Endothelial cell of umbilical vein (primary cell): Measurements from ENCODE around the gene GET4. TPM values are rescaled to one million over a fixed set of nuclear protein-coding genes. Genes with fewer than 3 reads are reported as not detected.

Experiments used
- Bru-seq: library from RNA; stranded (reverse); fragments of 400-500 nt; gene quantifications from one replicate; lab custom pipeline; 2021; lab: Mats Ljungman, UMichigan
- BruChase-seq, 2 experiments: library from RNA; stranded (reverse); fragments of 400-500 nt; gene quantifications; one replicate each; lab custom pipeline; 2021; lab: Mats Ljungman, UMichigan
- BruUV-seq: library from RNA; stranded (reverse); fragments of 400-500 nt; replicated peaks from 2 replicates; lab custom pipeline; 2021; lab: Mats Ljungman, UMichigan
- CTCF ChIA-PET: fragments of 300-600, 350-600 bp; sonication (Branson Sonifier 250); formaldehyde crosslinking; loops from one replicate; lab custom pipeline; 2021; ENCODE audit warnings: antibody characterized with exemption, inconsistent platforms; lab: Charles Lee
- POLR2A ChIA-PET: fragments of 300-600, 350-600 bp; sonication (Branson Sonifier 250); formaldehyde crosslinking; loops from one replicate; lab custom pipeline; 2021; ENCODE audit warnings: antibody characterized with exemption, inconsistent platforms; lab: Charles Lee
- DNase-seq: peaks from one replicate; pipeline ENCODE4 v3.0.0-alpha.2; 2011; ENCODE audit warnings: low read depth, low spot score
- FAIRE-seq: peaks from 2 replicates; lab custom pipeline; 2011; peaks lifted over from hg19 to GRCh38; lab: Jason Lieb, UNC
- H2AFZ ChIP-seq: 2 replicates; pipeline ENCODE4 v1.6.0; 2012; ENCODE audit warnings: low read depth, low read length, control low read depth, inconsistent platforms
- H3K27ac ChIP-seq: 2 replicates; pipeline ENCODE4 v1.5.1; 2011; ENCODE audit warnings: low read depth, mild to moderate bottlenecking, control low read depth, low read length, moderate library complexity; ENCODE audit not compliant: insufficient read depth
- H3K27me3 ChIP-seq, 2 experiments: 2 replicates each; pipeline versions ENCODE4 v1.6.0 to v1.6.1; 2011; ENCODE audit warnings: low read length in 2 of 2, mixed read lengths in 1 of 2; ENCODE audit not compliant: control insufficient read depth in 2 of 2, insufficient read depth in 2 of 2
- H3K36me3 ChIP-seq, 2 experiments: 2 replicates in 1 of 2; 3 replicates in 1 of 2; pipeline ENCODE4 v1.5.1; 2011; ENCODE audit warnings: low read length in 2 of 2, mild to moderate bottlenecking in 1 of 2, moderate library complexity in 1 of 2; ENCODE audit not compliant: control insufficient read depth in 2 of 2, insufficient read depth in 2 of 2; ENCODE audit errors: extremely low read depth in 1 of 2
- H3K4me1 ChIP-seq: 3 replicates; pipeline ENCODE4 v1.5.1; 2011; ENCODE audit warnings: mild to moderate bottlenecking, low read length; ENCODE audit not compliant: control insufficient read depth, insufficient read depth; ENCODE audit errors: extremely low read depth
- H3K4me2 ChIP-seq: 2 replicates; pipeline ENCODE4 v1.6.1; 2011; ENCODE audit warnings: low read length, control low read depth, mixed read lengths; ENCODE audit not compliant: insufficient read depth
- H3K4me3 ChIP-seq, 3 experiments: fragments of 200-600 bp in 1 of 3; sonication (generic), shearing (Covaris generic) in 1 of 3; replicated peaks in 1 of 3; 2 replicates each; pipeline ENCODE4 v1.5.1; 2011 to 2016; ENCODE audit warnings: control low read depth in 3 of 3, low read length in 3 of 3, mild to moderate bottlenecking in 2 of 3, inconsistent platforms in 1 of 3, low read depth in 1 of 3, moderate library complexity in 1 of 3; ENCODE audit not compliant: insufficient read depth in 1 of 3
- H3K79me2 ChIP-seq: 2 replicates; pipeline ENCODE4 v1.6.0; 2012; ENCODE audit warnings: low read length, inconsistent platforms; ENCODE audit not compliant: control insufficient read depth, insufficient read depth
- H3K9ac ChIP-seq: replicated peaks from 2 replicates; pipeline ENCODE3; 2011; ENCODE audit warnings: low read length, control low read depth; ENCODE audit not compliant: insufficient read depth; ENCODE audit errors: extremely low read depth
- H3K9me1 ChIP-seq: replicated peaks from 3 replicates; pipeline ENCODE4 v1.6.0; 2011; ENCODE audit warnings: mild to moderate bottlenecking, low read length; ENCODE audit not compliant: control insufficient read depth, insufficient read depth; ENCODE audit errors: extremely low read depth
- H3K9me3 ChIP-seq: replicated peaks from 2 replicates; pipeline ENCODE4 v1.5.1; 2012; ENCODE audit warnings: low read length, inconsistent platforms; ENCODE audit not compliant: control insufficient read depth, insufficient read depth
- H4K20me1 ChIP-seq: replicated peaks from 2 replicates; pipeline ENCODE3; 2011; ENCODE audit warnings: mild to moderate bottlenecking, low read length; ENCODE audit not compliant: control insufficient read depth, insufficient read depth; ENCODE audit errors: extremely low read depth
- CTCF ChIP-seq, 2 donors: IDR thresholded peaks; 1 replicate in 1 of 2; 2 replicates in 1 of 2; pipeline ENCODE4 v1.5.1; 2011; ENCODE audit warnings: low read length in 2 of 2, mild to moderate bottlenecking in 2 of 2, moderate library complexity in 2 of 2, control low read depth in 1 of 2, inconsistent platforms in 1 of 2, low read depth in 1 of 2; ENCODE audit not compliant: insufficient read depth in 1 of 2; ENCODE audit errors: extremely low read depth in 1 of 2
- EZH2 ChIP-seq: IDR thresholded peaks from 2 replicates; pipeline ENCODE4 v1.6.1; 2012; ENCODE audit warnings: borderline replicate concordance, low read depth, mild to moderate bottlenecking, moderate library complexity, low read length, inconsistent platforms; ENCODE audit not compliant: severe bottlenecking
- FOS ChIP-seq: IDR thresholded peaks from 2 replicates; pipeline ENCODE4 v1.6.1; 2011; ENCODE audit warnings: mild to moderate bottlenecking, low read length, moderate library complexity, borderline replicate concordance; ENCODE audit not compliant: insufficient read depth
- GATA2 ChIP-seq: IDR thresholded peaks from 2 replicates; pipeline ENCODE4 v1.7.0; 2011; ENCODE audit warnings: low read depth, mild to moderate bottlenecking, moderate library complexity, mixed read lengths, low read length; ENCODE audit not compliant: insufficient read length, insufficient read depth
- JUN ChIP-seq: IDR thresholded peaks from 2 replicates; pipeline ENCODE4 v1.6.1; 2011; ENCODE audit warnings: borderline replicate concordance, low read depth; ENCODE audit not compliant: insufficient read length, insufficient read depth
- MAX ChIP-seq: IDR thresholded peaks from 2 replicates; pipeline ENCODE4 v1.6.1; 2011; ENCODE audit not compliant: insufficient read depth, insufficient read length
- MYC ChIP-seq: IDR thresholded peaks from one replicate; pipeline ENCODE4 v1.6.1; 2011; ENCODE audit warnings: mild to moderate bottlenecking, low read depth, low read length
- POLR2A ChIP-seq: IDR thresholded peaks from 2 replicates; pipeline ENCODE4 v1.6.1; 2012; ENCODE audit warnings: low read depth, mild to moderate bottlenecking, control low read depth, low read length
- POLR2AphosphoS5 ChIP-seq: IDR thresholded peaks from 2 replicates; pipeline ENCODE4 v1.6.1; 2012; ENCODE audit warnings: low read depth, mild to moderate bottlenecking, control low read depth, low read length, moderate library complexity; ENCODE audit not compliant: insufficient read depth
- dilution Hi-C: fragments of 300-500 bp; cut with MboI; formaldehyde crosslinking; loops from one replicate; pipeline ENCODE4 v1.15.0; 2019; ENCODE audit warnings: low sequenced_read_pairs; ENCODE audit not compliant: extremely low pct_ligation_motif_present
- intact Hi-C: fragments of 100-400 bp; cut with micrococcal nuclease; formaldehyde crosslinking; loops from one replicate; pipeline ENCODE4 v1.10.0; 2022
- long read RNA-seq: library from polyadenylated mRNA; stranded (forward); transcript quantifications from one replicate; pipeline ENCODE4 v2.0.0, GENCODE V29; 2021
- polyA minus RNA-seq, 3 experiments: library from RNA; depleted of rRNA, polyadenylated mRNA; stranded (reverse); fragments of >200 nt; gene quantifications; 1 replicate in 1 of 3; 2 replicates in 2 of 3; pipeline ENCODE4 v1.2.3, GENCODE V29; 2011
- polyA plus RNA-seq, 4 experiments: library from polyadenylated mRNA; depleted of rRNA in 3 of 4; stranded (reverse) in 3 of 4; unstranded in 1 of 4; fragments of >200 nt; gene quantifications; 2 replicates each; pipeline versions ENCODE4 v1.2.1 to v1.2.3, GENCODE V29; 2011 to 2012; ENCODE audit warnings: missing spikeins in 1 of 4
- total RNA-seq: library from RNA; stranded (reverse); gene quantifications from 2 replicates; pipeline ENCODE4 v1.2.3, GENCODE V29; 2021

The GET4 gene
- total RNA-seq (44.7 and 48.4 TPM in 2 replicates), polyA plus RNA-seq (58.1 and 64.8 TPM in 2 replicates), polyA minus RNA-seq (15.7 and 15.8 TPM in 2 replicates), Bru-seq, nascent RNA (percentile 67 among the genes with signal in this experiment), BruChase-seq, experiment 1, labeled RNA remaining after a 6-hour chase (percentile 85 among the genes with signal in this experiment), BruChase-seq, experiment 2, labeled RNA remaining after a 2-hour chase (percentile 73 among the genes with signal in this experiment)
- polyA plus RNA-seq (2011; cell fraction: cytosol; rRNA removed) = 30.1 and 40.9 TPM in 2 replicates
- polyA plus RNA-seq (2011; cell fraction: nucleus; rRNA removed) = 82.6 and 105 TPM in 2 replicates
- polyA plus RNA-seq (2012) = 25.7 and 32.2 TPM in 2 replicates
- 21.4 TPM for polyA minus RNA-seq (2011; cell fraction: cytosol; rRNA and poly(A)+ RNA removed)
- 12.9 and 18.9 TPM in 2 replicates for polyA minus RNA-seq (2011; cell fraction: nucleus; rRNA and poly(A)+ RNA removed)
- long read RNA-seq, full-length matches to known transcripts = 157 of 970 reads
- long read RNA-seq, partial matches to known transcripts = 788 of 970 reads
- long read RNA-seq, other reads (novel, unspliced or antisense) = 25 of 970 reads

- dilution Hi-C loops (no loop called here), intact Hi-C loops (loop anchor here (1.0 to 5.0 kb wide), 3 partner anchors 25 to 274 kb away; no protein-coding TSS in a partner anchor)
- Histone ChIP-seq H3K27ac (peak within 1 kb of the TSS; percentile 45), H2AFZ (peak within 1 kb of the TSS; percentile 55), H3K9me1 (no peaks in the 10 kb centered on the region), H3K4me3 (peak within 1 kb of the TSS; percentile 66 to 99 (median 75)), H3K36me3 (peaks cover 0 to 9% of the 10 kb centered on the region in 2 experiments), H3K9ac (peak within 1 kb of the TSS; percentile 79), H4K20me1 (no peaks in the 10 kb centered on the region), H3K27me3 (no peaks in the 10 kb centered on the region), H3K4me2 (no peak within 1 kb of the TSS), H3K79me2 (peaks cover 42% of the 10 kb centered on the region), H3K9me3 (no peaks in the 10 kb centered on the region), H3K4me1 (peaks cover 12% of the 10 kb centered on the region)
- TF ChIP-seq CTCF (IDR thresholded peaks at IDR 0.05; ENCODE audit: extremely low read depth in 1 of 2, insufficient read depth in 1 of 2, low read depth in 1 of 2, low read length in 2 of 2) = peak in 1 of 2 donors; percentile 14
- TF ChIP-seq MYC = peak; percentile 53
- no peak for TF ChIP-seq JUN
- peak; percentile 80 for TF ChIP-seq POLR2A
- no peak for TF ChIP-seq FOS
- peak; percentile 100 for TF ChIP-seq MAX
- TF ChIP-seq GATA2 = no peak
- TF ChIP-seq POLR2AphosphoS5 = peak; percentile 97
- TF ChIP-seq EZH2 = no peak
- BruUV-seq = no TSS peak
- POLR2A ChIA-PET = no interaction called here
- FAIRE-seq (peak; percentile 97), DNase-seq (peak; percentile 96)
- CTCF ChIA-PET = interaction anchor here (1.0 kb wide), 1 partner anchor 22 kb away, joined by 4 read pairs; no protein-coding TSS in a partner anchor
Observed at GRCh38 chr7:876077-876971, at the start of gene GET4. Gene GET4 (plus strand): TSS chr7:876554. CDS start chr7:876646, 92 bp downstream.
